H1 (cell line): ENCODE measurements around the gene CROCC. TPM values are rescaled to one million over a fixed set of nuclear protein-coding genes. Genes with fewer than 3 reads are reported as not detected.

Experiments used
- CTCF ChIA-PET: fragments of 300-600 bp; sonication (Branson Sonifier 250); formaldehyde crosslinking; loops from one replicate; lab custom pipeline; 2021; ENCODE audit not compliant: partially characterized antibody; lab: Charles Lee
- POLR2A ChIA-PET: fragments of 300-600 bp; sonication (Branson Sonifier 250); formaldehyde crosslinking; loops from one replicate; lab custom pipeline; 2021; ENCODE audit warnings: inconsistent platforms; ENCODE audit not compliant: partially characterized antibody; lab: Charles Lee
- DNase-seq, 2 experiments: peaks; one replicate each; pipeline versions ENCODE4 v3.0.0 to v3.0.0-alpha.2; 2010 to 2022; ENCODE audit warnings: low spot score in 2 of 2, low read depth in 1 of 2, mixed read lengths in 1 of 2
- FAIRE-seq: peaks from 2 replicates; lab custom pipeline; 2011; peaks lifted over from hg19 to GRCh38; lab: Jason Lieb, UNC
- H2AFZ ChIP-seq: 2 replicates; pipeline ENCODE4 v1.8.1; 2012; ENCODE audit warnings: low read length, inconsistent platforms
- H2AK5ac ChIP-seq: 2 replicates; pipeline ENCODE4 v1.6.1; 2013; ENCODE audit warnings: low read depth, low read length
- H2BK120ac ChIP-seq: replicated peaks from 2 replicates; pipeline ENCODE3; 2013; ENCODE audit warnings: low read depth, low read length, inconsistent platforms
- H2BK12ac ChIP-seq: 2 replicates; pipeline ENCODE4 v1.6.1; 2013; ENCODE audit warnings: low read depth, low read length
- H2BK15ac ChIP-seq: 2 replicates; pipeline ENCODE4 v1.6.1; 2013; ENCODE audit warnings: low read length
- H2BK20ac ChIP-seq: 2 replicates; pipeline ENCODE4 v1.6.1; 2013; ENCODE audit warnings: low read length
- H2BK5ac ChIP-seq: 2 replicates; pipeline ENCODE4 v1.6.1; 2013; ENCODE audit warnings: low read depth, low read length
- H3K14ac ChIP-seq: 2 replicates; pipeline ENCODE4 v1.6.1; 2013; ENCODE audit warnings: inconsistent platforms; ENCODE audit not compliant: insufficient read length
- H3K18ac ChIP-seq: 2 replicates; pipeline ENCODE4 v1.6.1; 2013; ENCODE audit warnings: low read length; ENCODE audit errors: extremely low read depth
- H3K23ac ChIP-seq: 2 replicates; pipeline ENCODE4 v1.6.1; 2013; ENCODE audit warnings: inconsistent platforms; ENCODE audit not compliant: insufficient read length
- H3K23me2 ChIP-seq: 2 replicates; pipeline ENCODE4 v1.6.1; 2013; ENCODE audit warnings: low read depth, low read length
- H3K27ac ChIP-seq: 2 replicates; pipeline ENCODE4 v1.6.1; 2011; ENCODE audit warnings: low read depth, low read length, inconsistent platforms
- H3K27me3 ChIP-seq, 4 experiments: replicated peaks in 1 of 4; 1 replicate in 1 of 4; 2 replicates in 3 of 4; pipeline versions ENCODE4 v1.6.1 to v1.8.1; 2011 to 2013; ENCODE audit warnings: low read length in 3 of 4, mild to moderate bottlenecking in 3 of 4, inconsistent platforms in 2 of 4, mixed read lengths in 2 of 4, moderate library complexity in 1 of 4; ENCODE audit not compliant: control insufficient read depth in 3 of 4, insufficient read depth in 3 of 4; ENCODE audit errors: extremely low read depth in 1 of 4
- H3K36me3 ChIP-seq, 4 experiments: 2 replicates each; pipeline versions ENCODE4 v1.6.1 to v1.8.1; 2011 to 2013; ENCODE audit warnings: mild to moderate bottlenecking in 4 of 4, low read length in 3 of 4, moderate library complexity in 2 of 4, control low read depth in 1 of 4, inconsistent platforms in 1 of 4; ENCODE audit not compliant: insufficient read depth in 4 of 4, control insufficient read depth in 2 of 4
- H3K4ac ChIP-seq: replicated peaks from 2 replicates; pipeline ENCODE3; 2013; ENCODE audit warnings: low read length, low read depth, mixed read lengths, inconsistent platforms; ENCODE audit not compliant: insufficient read length
- H3K4me1 ChIP-seq, 4 experiments: replicated peaks in 1 of 4; 1 replicate in 1 of 4; 2 replicates in 3 of 4; pipeline versions ENCODE4 v1.6.1 to v1.8.1; 2011 to 2013; ENCODE audit warnings: low read length in 3 of 4, inconsistent platforms in 2 of 4, mixed read lengths in 1 of 4; ENCODE audit not compliant: insufficient read depth in 4 of 4, control insufficient read depth in 3 of 4
- H3K4me2 ChIP-seq, 2 experiments: 2 replicates each; pipeline versions ENCODE4 v1.6.1 to v1.8.1; 2011 to 2013; ENCODE audit warnings: low read depth in 2 of 2, low read length in 2 of 2, control low read depth in 1 of 2, inconsistent platforms in 1 of 2, mild to moderate bottlenecking in 1 of 2; ENCODE audit not compliant: insufficient read depth in 1 of 2
- H3K4me3 ChIP-seq, 4 experiments: fragments of 200-600, 300-600 bp in 1 of 4; sonication (generic), shearing (Covaris generic), sonication (Bioruptor Twin) in 1 of 4; 2 replicates each; pipeline versions ENCODE4 v1.5.1 to v1.8.1; 2011 to 2016; ENCODE audit warnings: low read length in 4 of 4, low read depth in 3 of 4, control low read depth in 2 of 4, inconsistent platforms in 2 of 4, mild to moderate bottlenecking in 2 of 4, mixed read lengths in 1 of 4, moderate library complexity in 1 of 4; ENCODE audit not compliant: insufficient read depth in 2 of 4; ENCODE audit errors: extremely low read depth in 1 of 4
- H3K56ac ChIP-seq: replicated peaks from 2 replicates; pipeline ENCODE3; 2013; ENCODE audit warnings: low read depth, mild to moderate bottlenecking, mixed read lengths, low read length, inconsistent platforms; ENCODE audit not compliant: insufficient read length
- H3K79me1 ChIP-seq: 2 replicates; pipeline ENCODE4 v1.6.1; 2013; ENCODE audit warnings: low read depth, low read length, control low read depth
- H3K79me2 ChIP-seq, 2 experiments: 2 replicates each; pipeline versions ENCODE4 v1.6.1 to v1.8.1; 2012 to 2013; ENCODE audit warnings: low read length in 2 of 2, mild to moderate bottlenecking in 2 of 2, inconsistent platforms in 1 of 2; ENCODE audit not compliant: insufficient read depth in 2 of 2, control insufficient read depth in 1 of 2
- H3K9ac ChIP-seq, 4 experiments: replicated peaks in 1 of 4; 1 replicate in 1 of 4; 2 replicates in 3 of 4; pipeline versions ENCODE4 v1.6.1 to v1.8.1; 2011 to 2013; ENCODE audit warnings: low read depth in 3 of 4, low read length in 3 of 4, control low read depth in 2 of 4, mild to moderate bottlenecking in 2 of 4, moderate library complexity in 2 of 4, inconsistent platforms in 1 of 4; ENCODE audit errors: extremely low read depth in 1 of 4
- H3K9me3 ChIP-seq, 2 experiments: 2 replicates each; pipeline versions ENCODE4 v1.6.1 to v1.8.1; 2012 to 2013; ENCODE audit warnings: mild to moderate bottlenecking in 2 of 2, moderate library complexity in 2 of 2, control low read depth in 1 of 2, inconsistent platforms in 1 of 2, low read depth in 1 of 2, low read length in 1 of 2, mixed read lengths in 1 of 2; ENCODE audit not compliant: insufficient read depth in 2 of 2
- H4K20me1 ChIP-seq, 2 experiments: replicated peaks in 1 of 2; 2 replicates each; pipeline versions ENCODE3 to v1.8.1; 2011 to 2013; ENCODE audit warnings: inconsistent platforms in 2 of 2, low read length in 2 of 2, mild to moderate bottlenecking in 1 of 2; ENCODE audit not compliant: insufficient read depth in 2 of 2, control insufficient read depth in 1 of 2
- H4K5ac ChIP-seq: 2 replicates; pipeline ENCODE4 v1.6.1; 2013; ENCODE audit warnings: low read length, low read depth, mixed read lengths, inconsistent platforms; ENCODE audit not compliant: insufficient read length
- H4K8ac ChIP-seq: 2 replicates; pipeline ENCODE4 v1.8.0; 2013; ENCODE audit warnings: mild to moderate bottlenecking, moderate library complexity, low read length, inconsistent platforms; ENCODE audit not compliant: insufficient read depth; ENCODE audit errors: extremely low read depth
- H4K91ac ChIP-seq: replicated peaks from 2 replicates; pipeline ENCODE3; 2013; ENCODE audit warnings: low read length, mixed read lengths, inconsistent platforms; ENCODE audit not compliant: insufficient read length
- HDAC6 ChIP-seq: IDR thresholded peaks from one replicate; pipeline ENCODE4 v1.7.1; 2012; ENCODE audit warnings: low read depth, mild to moderate bottlenecking, inconsistent platforms, low read length, moderate library complexity
- MAX ChIP-seq: IDR thresholded peaks from 2 replicates; pipeline ENCODE4 v1.6.1; 2012; ENCODE audit warnings: inconsistent platforms
- NANOG ChIP-seq: IDR thresholded peaks from 2 replicates; pipeline ENCODE4 v1.6.1; 2011; ENCODE audit warnings: low read length, low read depth, mild to moderate bottlenecking, inconsistent platforms; ENCODE audit not compliant: insufficient read depth, poor library complexity, severe bottlenecking
- SP2 ChIP-seq: IDR thresholded peaks from 2 replicates; pipeline ENCODE4 v1.6.1; 2012; ENCODE audit warnings: mild to moderate bottlenecking, low read length, inconsistent platforms
- WGBS, 2 experiments: shearing (Covaris generic) in 1 of 2; methylation state at CpG; one replicate each; pipeline versions ENCODE4 v1.1.6 to v1.1.7; 2013 to 2015; ENCODE audit warnings: low lambda C conversion rate in 2 of 2, mixed read lengths in 2 of 2, inconsistent platforms in 1 of 2, low coverage in 1 of 2, missing lambda C conversion rate in 1 of 2; ENCODE audit not compliant: insufficient replicate concordance in 2 of 2, insufficient coverage in 1 of 2, insufficient read length in 1 of 2; ENCODE audit errors: extremely low coverage in 1 of 2, missing lambda C conversion rate in 1 of 2; 5-methylcytosine and 5-hydroxymethylcytosine counted together
- polyA plus RNA-seq, 7 experiments: library from polyadenylated mRNA; depleted of rRNA in 3 of 7; stranded (reverse) in 5 of 7; unstranded in 2 of 7; fragments of >200 nt in 5 of 7; fragments of 200-250 nt in 2 of 7; gene quantifications; 1 replicate in 5 of 7; 2 replicates in 1 of 7; 4 replicates in 1 of 7; pipeline versions ENCODE4 v1.2.1 to v1.2.3, GENCODE V29; 2011 to 2013; ENCODE audit warnings: missing spikeins in 2 of 7, mixed read lengths in 2 of 7
- total RNA-seq: library from RNA; stranded (reverse); fragmentation: NEBNext Ultra II Directional; extraction: Animal tissue kit (Norgen Biotek cat#: 25700); gene quantifications from 2 replicates; pipeline ENCODE4 v1.2.1, GENCODE V29; 2021

The CROCC gene
- total and polyA plus RNA-seq, 2 of the 8 experiments (the other 6 are each of a cell fraction or from before 2014, with no cell fraction given): 12.1 to 39.5 TPM

GRCh38 chr1:16944038-16944437, 22.3 kb downstream of the CROCC start:
- FAIRE-seq: no peak
- Histone ChIP-seq H2BK5ac (no peak overlapping the region), H3K27ac (no peak overlapping the region), H3K23ac (no peak overlapping the region), H3K79me1 (no peaks in the 10 kb centered on the region), H3K18ac (no peak overlapping the region), H4K91ac (no peak overlapping the region), H4K8ac (no peak overlapping the region), H2BK12ac (no peak overlapping the region), H2AFZ (no peak overlapping the region), H3K27me3 (no peaks in the 10 kb centered on the region), H3K56ac (no peak overlapping the region), H2BK120ac (no peak overlapping the region), H3K14ac (no peak overlapping the region), H4K5ac (no peak overlapping the region), H3K79me2 (no peaks in the 10 kb centered on the region), H3K36me3 (peaks cover 2 to 30% (median 13%) of the 10 kb centered on the region in 4 experiments; a peak in 6 of 8 replicates), H4K20me1 (no peaks in the 10 kb centered on the region), H3K4me2 (no peak overlapping the region), H3K4me3 (no peak overlapping the region), H3K9ac (no peak overlapping the region), H3K9me3 (no peaks in the 10 kb centered on the region), H2BK20ac (no peak overlapping the region), H2AK5ac (no peak overlapping the region), H3K4me1 (no peaks in the 10 kb centered on the region), H3K23me2 (no peaks in the 10 kb centered on the region), H2BK15ac (no peak overlapping the region), H3K4ac (no peak overlapping the region)
- CTCF ChIA-PET: interaction anchor here (0.7 to 0.9 kb wide), 2 partner anchors 13 to 28 kb away, joined by 3 to 5 read pairs; no protein-coding TSS in a partner anchor
- 97% methylated on average over 5 of the region's 19 CpGs; no CpG with 5 or more reads in 1 of the 2 experiments for WGBS, 2 experiments
- POLR2A ChIA-PET: interaction anchor here (0.9 kb wide), 1 partner anchor 14 kb away, joined by 3 read pairs; no protein-coding TSS in a partner anchor
- TF ChIP-seq SP2: no peak
- TF ChIP-seq NANOG: no peak
- TF ChIP-seq HDAC6: no peak
- TF ChIP-seq MAX: no peak
- DNase-seq: no peak
